GM12864 (cell line): ENCODE results near the gene IQGAP1.

ENCODE experiments used
- DNase-seq: peaks from one replicate; pipeline ENCODE4 v3.0.0-alpha.2; 2011; ENCODE audit warnings: low read depth
- H3K4me3 ChIP-seq: 2 replicates; pipeline ENCODE4 v1.5.1; 2011; ENCODE audit warnings: mild to moderate bottlenecking, low read depth, low read length, control low read depth
- TF ChIP-seq, protein P1 (sequence below): IDR thresholded peaks from 2 replicates; pipeline ENCODE4 v1.5.1; 2011; ENCODE audit warnings: low read depth, mild to moderate bottlenecking, moderate library complexity, low read length, control low read depth, inconsistent platforms; ENCODE audit errors: missing control alignments

The IQGAP1 gene

DNA sequence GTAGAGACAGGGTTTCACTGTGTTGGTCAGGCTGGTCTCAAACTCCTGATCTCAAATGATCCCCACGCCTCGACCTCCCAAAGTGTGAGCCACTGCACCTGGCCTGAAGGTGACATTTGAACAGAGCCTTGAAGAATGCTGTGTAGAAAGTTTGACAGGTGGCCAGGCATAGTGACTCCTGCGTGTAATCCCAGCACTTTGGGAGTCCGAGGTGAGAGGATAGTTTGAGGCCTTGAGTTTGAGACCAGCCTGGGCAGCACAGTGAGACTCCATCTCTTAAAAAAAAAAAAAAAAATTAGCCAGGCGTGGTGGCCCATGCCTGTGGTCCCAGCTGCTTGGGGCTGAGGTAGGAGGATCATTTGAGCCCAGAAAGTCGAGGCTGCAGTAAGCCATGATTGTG, 1.5 kb downstream of the IQGAP1 start:
- no peak for DNase-seq
- H3K4me3 ChIP-seq: peak overlapping the region; percentile 85
- TF ChIP-seq, protein P1, sequence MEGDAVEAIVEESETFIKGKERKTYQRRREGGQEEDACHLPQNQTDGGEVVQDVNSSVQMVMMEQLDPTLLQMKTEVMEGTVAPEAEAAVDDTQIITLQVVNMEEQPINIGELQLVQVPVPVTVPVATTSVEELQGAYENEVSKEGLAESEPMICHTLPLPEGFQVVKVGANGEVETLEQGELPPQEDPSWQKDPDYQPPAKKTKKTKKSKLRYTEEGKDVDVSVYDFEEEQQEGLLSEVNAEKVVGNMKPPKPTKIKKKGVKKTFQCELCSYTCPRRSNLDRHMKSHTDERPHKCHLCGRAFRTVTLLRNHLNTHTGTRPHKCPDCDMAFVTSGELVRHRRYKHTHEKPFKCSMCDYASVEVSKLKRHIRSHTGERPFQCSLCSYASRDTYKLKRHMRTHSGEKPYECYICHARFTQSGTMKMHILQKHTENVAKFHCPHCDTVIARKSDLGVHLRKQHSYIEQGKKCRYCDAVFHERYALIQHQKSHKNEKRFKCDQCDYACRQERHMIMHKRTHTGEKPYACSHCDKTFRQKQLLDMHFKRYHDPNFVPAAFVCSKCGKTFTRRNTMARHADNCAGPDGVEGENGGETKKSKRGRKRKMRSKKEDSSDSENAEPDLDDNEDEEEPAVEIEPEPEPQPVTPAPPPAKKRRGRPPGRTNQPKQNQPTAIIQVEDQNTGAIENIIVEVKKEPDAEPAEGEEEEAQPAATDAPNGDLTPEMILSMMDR: no peak

DNA sequence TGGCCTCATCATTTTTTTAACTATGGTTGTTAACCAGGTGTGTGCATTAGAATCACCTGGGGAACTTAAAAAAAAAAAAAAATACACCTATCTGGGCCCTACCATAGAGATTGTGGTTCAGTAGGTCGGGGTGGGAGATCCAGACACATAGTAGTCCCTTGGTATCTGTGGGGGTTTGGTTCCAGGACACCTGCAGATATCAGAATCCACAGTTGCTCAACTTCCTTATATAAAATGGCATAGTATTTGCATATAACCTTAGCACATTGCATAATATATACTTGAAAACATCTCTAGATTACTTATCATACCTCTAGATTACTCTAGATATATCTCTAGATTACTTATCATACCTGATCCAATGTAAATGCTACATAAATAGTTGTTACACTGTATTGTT, 5.0 kb downstream of the IQGAP1 start:
- TF ChIP-seq, protein P1: no peak
- no peak for DNase-seq
- H3K4me3 ChIP-seq: no peak overlapping the region

DNA sequence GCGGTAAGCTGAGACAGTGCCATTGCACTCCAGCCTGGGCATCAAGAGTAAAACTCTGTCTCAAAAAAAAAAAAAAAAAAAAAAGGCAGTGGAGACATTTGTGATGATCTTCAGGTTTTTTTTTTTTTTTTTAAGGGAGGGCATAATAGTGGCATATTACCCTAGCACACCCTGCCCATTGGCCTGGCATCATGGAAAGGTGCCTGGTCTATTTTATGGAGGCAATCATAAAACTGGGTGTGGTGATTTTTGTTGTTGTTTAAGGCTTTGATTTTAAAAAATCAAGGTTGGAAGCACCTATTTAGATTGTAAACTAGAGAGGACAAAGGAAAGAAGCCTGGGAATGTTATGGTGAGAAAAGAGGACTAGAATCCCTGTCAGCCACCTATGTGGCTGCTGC, 6.0 kb downstream of the IQGAP1 start:
- no peak for DNase-seq
- H3K4me3 ChIP-seq: no peak overlapping the region
- TF ChIP-seq, protein P1: no peak

DNA sequence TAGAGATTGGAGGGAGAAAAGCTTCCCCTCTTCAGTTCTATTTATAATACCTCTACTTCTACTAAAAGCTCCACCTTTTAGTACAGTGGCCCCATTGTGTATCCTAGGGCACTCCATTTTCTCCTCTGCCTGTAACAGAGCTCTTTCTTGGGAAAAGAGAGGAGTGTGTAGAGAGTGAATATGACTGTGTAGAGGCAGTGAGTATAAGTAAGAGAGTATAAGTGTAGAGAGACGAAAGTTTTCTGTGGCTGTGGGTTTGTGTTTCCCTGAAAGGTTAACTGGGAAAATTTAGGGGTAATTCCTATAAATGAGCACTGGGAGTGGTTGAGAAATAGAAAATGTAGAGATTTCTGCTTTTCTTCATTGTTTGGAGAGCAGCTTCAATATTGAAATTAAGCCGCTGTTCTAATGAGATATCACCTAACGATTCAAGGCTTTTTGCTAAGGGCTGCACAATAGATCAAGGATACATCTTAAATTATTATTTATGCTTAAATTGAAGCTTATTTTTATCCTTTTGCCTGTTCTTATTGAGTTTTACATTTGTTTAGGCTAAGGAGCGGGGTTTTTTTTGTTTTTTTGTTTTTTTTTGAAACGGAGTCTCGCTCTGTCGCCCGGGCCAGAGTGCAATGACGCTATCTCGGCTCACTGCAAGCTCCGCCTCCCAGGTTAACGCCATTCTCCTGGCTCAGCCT, 6.9 kb downstream of the IQGAP1 start:
- no peak overlapping the region for H3K4me3 ChIP-seq
- no peak for DNase-seq
- TF ChIP-seq, protein P1: no peak

DNA sequence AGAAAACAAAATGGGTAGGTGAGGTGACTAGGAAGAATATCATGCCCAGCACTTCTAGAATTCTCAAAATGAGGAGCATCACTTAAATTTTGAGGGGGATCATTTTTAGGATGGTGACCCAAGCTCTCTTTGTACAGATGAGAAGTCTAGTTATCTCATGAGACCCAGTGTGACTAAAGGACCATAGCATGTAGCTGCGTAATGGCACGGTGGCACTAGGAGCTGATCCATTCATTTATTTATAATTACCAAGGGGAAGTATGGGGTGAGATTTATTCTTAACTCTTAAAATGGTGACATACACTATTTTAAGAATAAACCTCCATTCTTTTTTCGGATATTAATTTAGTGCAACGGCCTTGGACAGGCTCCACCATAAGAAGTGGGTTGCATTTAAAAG, 8.3 kb downstream of the IQGAP1 start:
- no peak overlapping the region for H3K4me3 ChIP-seq
- no peak for DNase-seq
- TF ChIP-seq, protein P1: no peak

DNA sequence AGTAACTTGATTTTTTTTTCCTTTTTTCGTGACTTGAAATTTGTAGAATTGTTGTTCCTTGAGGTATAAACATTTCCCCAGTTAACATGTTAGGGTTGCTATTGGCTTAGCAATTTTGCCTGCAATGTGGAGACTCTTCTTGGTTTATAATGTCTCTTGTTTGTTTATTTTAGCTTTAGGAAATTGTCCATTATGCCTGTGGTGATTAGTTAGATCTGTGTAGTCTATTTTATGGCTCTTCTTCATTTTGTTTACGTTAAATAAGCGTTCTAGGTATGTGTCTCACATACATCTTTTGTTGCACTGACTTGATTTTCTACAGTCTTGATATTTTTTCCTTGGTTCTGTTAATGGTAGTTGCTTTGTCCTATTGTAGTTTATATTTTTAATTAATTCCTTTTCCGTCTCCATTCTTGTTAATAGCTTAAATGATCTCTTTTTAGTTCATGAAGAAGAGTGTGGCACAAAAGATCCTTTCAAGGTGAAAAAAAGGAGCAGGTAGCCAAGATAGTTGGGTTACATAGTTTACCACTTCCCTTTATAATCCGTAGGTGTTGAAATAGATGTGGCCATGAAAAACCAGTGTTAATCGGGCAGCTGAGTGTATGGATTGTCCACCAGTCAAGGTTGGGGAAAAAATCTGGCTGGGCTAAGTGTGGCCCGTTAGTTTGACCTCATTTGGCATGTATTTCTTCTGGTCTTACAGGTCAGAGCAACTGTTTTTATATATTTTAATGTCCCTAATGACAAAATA, 12.1 kb downstream of the IQGAP1 start:
- no peak for DNase-seq
- TF ChIP-seq, protein P1: no peak
- H3K4me3 ChIP-seq: peak overlapping the region; percentile 36; the same call in 1 of the 2 replicates
